ENCODE measurements around the gene PIPOX. TPM values are rescaled to one million over a fixed set of nuclear protein-coding genes. Genes with fewer than 3 reads are reported as not detected.

The PIPOX gene
- total and polyA plus RNA-seq, 9 of the 15 experiments (the other 6 are each of a cell fraction or from before 2014, with no cell fraction given), result 0.15 to 2.2 (median 0.58) TPM; not detected in 2

GRCh38 chr17:28996554-28997096 lies 46.3 kb upstream of the PIPOX start:
- H3K4me2 ChIP-seq (ENCODE audit: insufficient read depth, low read length), result no peak overlapping the region
- H3K4me3 ChIP-seq, result no peak overlapping the region
- ChIA-PET CTCF (ENCODE audit: low intra/inter-chr PET ratio) (no interaction called here), POLR2A (interaction anchor here (1.1 to 1.8 kb wide), 2 partner anchors 8 to 9 kb away, joined by 3 to 5 read pairs; no protein-coding TSS in a partner anchor)
- WGBS (ENCODE audit: insufficient coverage, low coverage, missing lambda C conversion rate), result 0% methylated on average over 5 of the region's 5 CpGs
- H3K9me3 ChIP-seq (replicated peaks; ENCODE audit: control insufficient read depth, insufficient read depth, low read depth, low read length), result no peaks in the 10 kb centered on the region
- FAIRE-seq (no peak), ATAC-seq (no peak), DNase-seq (ENCODE audit: extremely low read depth in 1 of 4, low spot score in 3 of 4) (no peak)
- no peaks in the 10 kb centered on the region for H3K9me1 ChIP-seq (ENCODE audit: control insufficient read depth, insufficient read depth, low read length)
- intact Hi-C loops (cut with micrococcal nuclease), result no loop called here
- H3K36me3 ChIP-seq (ENCODE audit: control insufficient read depth, insufficient read depth, low read length), result no peaks in the 10 kb centered on the region
- H2AFZ ChIP-seq (ENCODE audit: low read depth, low read length), result no peak overlapping the region
- TF ChIP-seq DDX20 (tag; IDR thresholded peaks at IDR 0.05; ENCODE audit: low read depth), result no peak
- TF ChIP-seq MECOM (CRISPR knock-in tag; IDR thresholded peaks at IDR 0.05), result no peak
- no peak for TF ChIP-seq ZNF212 (CRISPR knock-in tag; IDR thresholded peaks at IDR 0.05)
- TF ChIP-seq SIN3B (IDR thresholded peaks at IDR 0.05; ENCODE audit: low read depth), result no peak
- no peak for TF ChIP-seq HSF4 (CRISPR knock-in tag; IDR thresholded peaks at IDR 0.05; ENCODE audit: borderline replicate concordance)
- TF ChIP-seq KLF16 (IDR thresholded peaks at IDR 0.05), result no peak
- TF ChIP-seq ZNF143 (CRISPR knock-in tag; IDR thresholded peaks at IDR 0.05), result no peak
- TF ChIP-seq RBM39 (optimal IDR thresholded peaks at IDR 0.05; ENCODE audit: low read depth, low read length), result no peak
- TF ChIP-seq ZNF431 (CRISPR knock-in tag; IDR thresholded peaks at IDR 0.05), result no peak
- TF ChIP-seq, protein P1, sequence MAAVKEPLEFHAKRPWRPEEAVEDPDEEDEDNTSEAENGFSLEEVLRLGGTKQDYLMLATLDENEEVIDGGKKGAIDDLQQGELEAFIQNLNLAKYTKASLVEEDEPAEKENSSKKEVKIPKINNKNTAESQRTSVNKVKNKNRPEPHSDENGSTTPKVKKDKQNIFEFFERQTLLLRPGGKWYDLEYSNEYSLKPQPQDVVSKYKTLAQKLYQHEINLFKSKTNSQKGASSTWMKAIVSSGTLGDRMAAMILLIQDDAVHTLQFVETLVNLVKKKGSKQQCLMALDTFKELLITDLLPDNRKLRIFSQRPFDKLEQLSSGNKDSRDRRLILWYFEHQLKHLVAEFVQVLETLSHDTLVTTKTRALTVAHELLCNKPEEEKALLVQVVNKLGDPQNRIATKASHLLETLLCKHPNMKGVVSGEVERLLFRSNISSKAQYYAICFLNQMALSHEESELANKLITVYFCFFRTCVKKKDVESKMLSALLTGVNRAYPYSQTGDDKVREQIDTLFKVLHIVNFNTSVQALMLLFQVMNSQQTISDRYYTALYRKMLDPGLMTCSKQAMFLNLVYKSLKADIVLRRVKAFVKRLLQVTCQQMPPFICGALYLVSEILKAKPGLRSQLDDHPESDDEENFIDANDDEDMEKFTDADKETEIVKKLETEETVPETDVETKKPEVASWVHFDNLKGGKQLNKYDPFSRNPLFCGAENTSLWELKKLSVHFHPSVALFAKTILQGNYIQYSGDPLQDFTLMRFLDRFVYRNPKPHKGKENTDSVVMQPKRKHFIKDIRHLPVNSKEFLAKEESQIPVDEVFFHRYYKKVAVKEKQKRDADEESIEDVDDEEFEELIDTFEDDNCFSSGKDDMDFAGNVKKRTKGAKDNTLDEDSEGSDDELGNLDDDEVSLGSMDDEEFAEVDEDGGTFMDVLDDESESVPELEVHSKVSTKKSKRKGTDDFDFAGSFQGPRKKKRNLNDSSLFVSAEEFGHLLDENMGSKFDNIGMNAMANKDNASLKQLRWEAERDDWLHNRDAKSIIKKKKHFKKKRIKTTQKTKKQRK (IDR thresholded peaks at IDR 0.05; ENCODE audit: borderline replicate concordance, low read depth, low read length), result no peak
- TF ChIP-seq, protein P2, sequence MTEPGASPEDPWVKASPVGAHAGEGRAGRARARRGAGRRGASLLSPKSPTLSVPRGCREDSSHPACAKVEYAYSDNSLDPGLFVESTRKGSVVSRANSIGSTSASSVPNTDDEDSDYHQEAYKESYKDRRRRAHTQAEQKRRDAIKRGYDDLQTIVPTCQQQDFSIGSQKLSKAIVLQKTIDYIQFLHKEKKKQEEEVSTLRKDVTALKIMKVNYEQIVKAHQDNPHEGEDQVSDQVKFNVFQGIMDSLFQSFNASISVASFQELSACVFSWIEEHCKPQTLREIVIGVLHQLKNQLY (CRISPR knock-in tag; conservative IDR thresholded peaks at IDR 0.05), result no peak
- no peak for TF ChIP-seq EP400 (IDR thresholded peaks at IDR 0.05)
- no peak for TF ChIP-seq ZNF224 (CRISPR knock-in tag; IDR thresholded peaks at IDR 0.05)
- no peak for TF ChIP-seq FOXK1 (CRISPR knock-in tag; IDR thresholded peaks at IDR 0.05; ENCODE audit: borderline replicate concordance)
- TF ChIP-seq, protein P3, sequence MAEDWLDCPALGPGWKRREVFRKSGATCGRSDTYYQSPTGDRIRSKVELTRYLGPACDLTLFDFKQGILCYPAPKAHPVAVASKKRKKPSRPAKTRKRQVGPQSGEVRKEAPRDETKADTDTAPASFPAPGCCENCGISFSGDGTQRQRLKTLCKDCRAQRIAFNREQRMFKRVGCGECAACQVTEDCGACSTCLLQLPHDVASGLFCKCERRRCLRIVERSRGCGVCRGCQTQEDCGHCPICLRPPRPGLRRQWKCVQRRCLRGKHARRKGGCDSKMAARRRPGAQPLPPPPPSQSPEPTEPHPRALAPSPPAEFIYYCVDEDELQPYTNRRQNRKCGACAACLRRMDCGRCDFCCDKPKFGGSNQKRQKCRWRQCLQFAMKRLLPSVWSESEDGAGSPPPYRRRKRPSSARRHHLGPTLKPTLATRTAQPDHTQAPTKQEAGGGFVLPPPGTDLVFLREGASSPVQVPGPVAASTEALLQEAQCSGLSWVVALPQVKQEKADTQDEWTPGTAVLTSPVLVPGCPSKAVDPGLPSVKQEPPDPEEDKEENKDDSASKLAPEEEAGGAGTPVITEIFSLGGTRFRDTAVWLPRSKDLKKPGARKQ (CRISPR knock-in tag; IDR thresholded peaks at IDR 0.05), result no peak
- no peak for TF ChIP-seq ATF4 (CRISPR knock-in tag; IDR thresholded peaks at IDR 0.05)
- TF ChIP-seq HMG20A (CRISPR knock-in tag; conservative IDR thresholded peaks at IDR 0.05), result no peak
- H4K20me1 ChIP-seq (replicated peaks; ENCODE audit: control insufficient read depth, insufficient read depth, low read length), result peaks cover 15% of the 10 kb centered on the region; the same call in 1 of the 2 replicates
- H3K27me3 ChIP-seq (ENCODE audit: control insufficient read depth in 2 of 2, insufficient read depth in 2 of 2, low read length in 2 of 2), result peaks cover 4 to 43% of the 10 kb centered on the region in 2 experiments; a peak in 4 of 5 replicates
- in situ Hi-C loops (cut with MboI), result no loop called here
- no peak overlapping the region for H3K27ac ChIP-seq (ENCODE audit: extremely low read depth, low read depth, low read length)
- peaks cover 0 to 8% of the 10 kb centered on the region in 2 experiments; a peak in 2 of 5 replicates for H3K4me1 ChIP-seq (replicated peaks in 1 of 2; ENCODE audit: control insufficient read depth in 2 of 2, insufficient read depth in 2 of 2, low read length in 2 of 2)
- no peaks in the 10 kb centered on the region for H3K79me2 ChIP-seq (ENCODE audit: control insufficient read depth, insufficient read depth, low read length)
- no TSS peak for BruUV-seq (replicated peaks)
- 0 out of 4 replicates have a peak overlapping the region, but pooled peaks of 1 of the 2 experiments have one; percentile 26 for H3K9ac ChIP-seq (ENCODE audit: insufficient read depth in 1 of 2, low read depth in 2 of 2, low read length in 2 of 2)

Data from K562 (cell line).